ENCODE measurements around the gene CUZD1.

The CUZD1 gene

DNA sequence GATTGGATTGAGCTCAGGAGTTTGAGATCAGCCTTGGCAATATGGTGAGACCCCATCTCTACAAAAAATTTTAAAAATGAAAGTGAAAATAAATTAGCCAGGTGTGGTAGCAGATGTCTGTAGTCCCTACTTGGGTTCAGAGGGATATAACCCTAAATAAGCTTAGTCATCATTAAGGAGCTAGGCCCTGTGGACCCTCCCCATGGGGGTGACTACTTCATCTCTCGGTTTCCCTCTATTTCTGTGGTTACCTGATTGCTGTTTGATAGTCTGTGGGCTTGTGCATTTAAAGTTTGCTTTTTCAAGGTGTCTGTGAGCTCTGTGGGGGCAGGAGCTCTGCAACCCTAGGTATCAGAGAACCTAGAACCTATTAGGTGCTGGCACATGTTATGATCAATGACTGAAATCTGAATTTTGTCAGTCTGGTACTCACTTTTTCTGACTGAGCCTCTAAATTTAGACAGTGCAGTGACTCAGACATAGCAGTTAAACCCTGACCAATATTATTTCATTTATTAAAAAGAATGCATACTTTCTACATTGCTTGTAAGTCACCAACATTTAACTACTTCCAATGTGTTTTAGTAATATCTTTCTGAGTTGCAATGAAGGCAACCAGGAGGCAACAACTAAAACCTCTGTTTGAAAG, 8.1 kb upstream of the CUZD1 start:
- DNase-seq: no peak

DNA sequence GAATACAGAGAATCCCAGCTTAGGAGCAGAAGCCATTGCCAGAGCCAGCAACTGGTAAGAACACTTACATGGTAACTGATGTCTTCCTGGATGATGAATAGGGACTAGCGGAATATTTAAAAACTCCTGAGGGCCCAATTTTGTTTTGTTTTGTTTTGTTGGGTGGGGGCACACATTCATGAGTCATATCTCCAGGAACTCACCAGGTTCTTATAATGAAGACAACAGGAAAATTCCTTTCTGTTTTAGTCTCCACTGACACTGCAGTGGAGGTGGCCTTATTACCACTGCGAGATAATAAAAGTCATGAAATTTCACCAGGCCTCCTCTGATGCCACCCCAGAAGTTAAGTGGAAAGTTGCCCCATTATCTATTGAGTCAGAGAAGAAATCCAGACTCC, 6.6 kb upstream of the CUZD1 start:
- DNase-seq: no peak

GRCh38 chr10:122850705-122851640, 5.3 kb upstream of the CUZD1 start:
- no peak for DNase-seq

- DNase-seq: no peak
Measured at GRCh38 chr10:122849900-122850605, 4.4 kb upstream of the CUZD1 start.

GRCh38 chr10:122849090-122849489, 3.4 kb upstream of the CUZD1 start:
- no peak for DNase-seq

GRCh38 chr10:122847782-122848604, 2.3 kb upstream of the CUZD1 start:
- DNase-seq: peak; percentile 82

GRCh38 chr10:122844146-122844545, 1.5 kb downstream of the CUZD1 start:
- no peak for DNase-seq

GRCh38 chr10:122841569-122841968, 4.1 kb downstream of the CUZD1 start:
- DNase-seq: no peak

DNA sequence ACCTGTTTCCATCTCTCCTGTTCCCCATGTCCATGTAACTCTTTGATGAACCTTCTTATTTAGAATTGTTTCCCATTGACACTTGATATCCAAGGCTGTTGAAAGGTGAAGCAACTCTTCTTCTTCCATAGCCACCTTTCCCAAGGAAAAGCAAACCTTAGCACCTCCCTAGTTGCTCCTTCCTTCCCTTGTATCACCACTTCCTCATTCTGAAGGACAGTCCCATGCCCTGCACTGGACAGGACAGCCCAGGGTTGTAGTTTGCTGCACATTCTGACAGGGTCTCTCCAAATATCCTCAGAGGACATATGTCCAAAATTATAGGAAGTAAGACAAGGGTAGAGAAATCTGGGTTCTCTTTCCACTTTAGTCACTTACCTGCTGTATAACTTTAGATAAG, 6.2 kb downstream of the CUZD1 start:
- DNase-seq: no peak

- no peak for DNase-seq
Measured at GRCh38 chr10:122838880-122839279, 6.8 kb downstream of the CUZD1 start.

GRCh38 chr10:122835908-122836307, 9.7 kb downstream of the CUZD1 start:
- DNase-seq: no peak

DNA sequence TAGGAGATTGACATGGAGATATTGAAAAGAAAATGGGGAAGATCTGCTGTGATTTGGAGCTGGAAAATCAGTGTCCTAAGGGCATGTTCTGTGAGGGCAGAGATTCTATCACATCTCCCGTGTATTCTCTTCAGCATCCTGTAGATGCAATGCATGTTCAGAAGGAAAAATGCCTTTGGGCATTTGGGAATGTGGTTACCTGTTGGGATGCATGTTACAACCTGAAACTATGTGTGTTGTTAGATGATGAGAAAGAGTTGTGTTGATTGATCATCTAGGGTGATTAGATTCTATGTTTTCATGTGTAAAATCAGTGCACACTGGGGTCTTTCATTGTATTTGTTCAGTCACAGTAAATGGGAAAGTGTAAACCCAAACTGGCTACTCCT, 14.7 kb downstream of the CUZD1 start:
- no peak for DNase-seq

- DNase-seq: no peak
Measured at GRCh38 chr10:122830273-122830964, 15.2 kb downstream of the CUZD1 start.

DNA sequence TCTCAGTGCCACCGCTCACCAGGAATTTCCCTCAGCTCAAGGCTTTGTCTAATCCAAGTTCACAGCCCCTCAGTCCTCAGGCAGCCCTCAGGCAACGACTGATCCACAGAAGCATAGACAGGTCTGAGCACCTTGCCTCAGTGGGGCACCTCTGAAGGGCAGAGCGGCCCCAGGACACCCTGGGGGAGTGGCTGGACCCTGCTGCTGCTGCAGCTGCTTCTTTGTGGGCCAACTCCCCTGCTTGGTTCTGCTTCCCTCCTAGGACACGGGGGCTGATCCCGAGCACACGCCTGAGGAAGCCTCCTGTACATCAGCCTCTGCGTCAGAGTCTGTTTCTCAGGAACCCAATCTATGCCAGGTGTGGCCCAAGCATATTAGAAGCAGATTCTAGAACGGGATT, 16.2 kb downstream of the CUZD1 start:
- no peak for DNase-seq

- no peak for DNase-seq
Measured at GRCh38 chr10:122828716-122829255, 16.9 kb downstream of the CUZD1 start.

- DNase-seq: no peak
Measured at GRCh38 chr10:122827302-122827701, 18.4 kb downstream of the CUZD1 start.

- no peak for DNase-seq
Measured at GRCh38 chr10:122822973-122823690, 22.5 kb downstream of the CUZD1 start.

- DNase-seq: no peak
Measured at GRCh38 chr10:122821808-122822207, 23.8 kb downstream of the CUZD1 start.

GRCh38 chr10:122815458-122815857, 30.2 kb downstream of the CUZD1 start:
- DNase-seq: no peak

DNA sequence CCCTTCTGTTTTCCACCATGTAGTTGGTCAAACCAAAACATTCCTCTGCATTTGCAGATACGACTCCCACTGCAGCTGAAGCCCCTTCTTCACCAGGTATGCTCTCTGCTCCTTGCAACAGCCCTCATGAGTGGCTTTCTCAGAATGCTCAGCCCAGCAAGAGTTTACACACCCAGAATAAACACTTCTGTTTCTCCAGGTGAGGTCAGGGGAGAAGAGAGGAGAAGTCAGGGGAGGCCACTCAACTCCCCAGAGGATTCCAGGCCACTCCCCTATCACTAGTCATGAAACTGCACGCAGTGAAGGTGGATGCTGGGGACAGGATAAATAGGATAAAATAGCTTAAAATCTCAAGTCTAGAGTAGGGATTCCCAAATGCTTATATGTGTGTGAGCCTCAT, 31.2 kb downstream of the CUZD1 start:
- no peak for DNase-seq

DNA sequence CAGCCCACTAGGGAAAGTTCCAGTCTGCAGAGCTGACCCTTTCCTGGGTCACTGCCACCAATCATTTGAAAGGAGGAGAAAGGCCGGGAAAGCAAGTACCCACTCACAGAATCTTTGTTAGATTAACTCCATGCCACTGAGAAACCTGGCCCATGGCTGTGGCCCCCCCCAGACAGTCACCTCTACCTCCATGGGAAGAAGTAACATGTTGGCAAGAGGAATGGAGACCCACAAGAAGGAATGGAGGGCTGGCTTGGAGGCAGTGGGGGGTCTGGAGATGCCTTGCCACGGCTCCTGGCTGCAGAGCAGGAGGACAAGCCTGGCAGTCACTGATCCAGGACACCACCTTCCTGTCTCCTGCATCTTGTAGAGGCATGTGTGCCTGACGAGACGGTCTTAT, 32.9 kb downstream of the CUZD1 start:
- no peak for DNase-seq
